Inflammatory macrophage treated with lipopolysaccharide for 4 hours (primary cell): ENCODE data around the gene CCDC177.

Experiments
- DNase-seq: peaks from one replicate; pipeline ENCODE4 v3.0.0-alpha.2; 2020

The CCDC177 gene

GRCh38 chr14:69560826-69561225 is 13.8 kb downstream of the CCDC177 start:
- DNase-seq, result no peak

DNA sequence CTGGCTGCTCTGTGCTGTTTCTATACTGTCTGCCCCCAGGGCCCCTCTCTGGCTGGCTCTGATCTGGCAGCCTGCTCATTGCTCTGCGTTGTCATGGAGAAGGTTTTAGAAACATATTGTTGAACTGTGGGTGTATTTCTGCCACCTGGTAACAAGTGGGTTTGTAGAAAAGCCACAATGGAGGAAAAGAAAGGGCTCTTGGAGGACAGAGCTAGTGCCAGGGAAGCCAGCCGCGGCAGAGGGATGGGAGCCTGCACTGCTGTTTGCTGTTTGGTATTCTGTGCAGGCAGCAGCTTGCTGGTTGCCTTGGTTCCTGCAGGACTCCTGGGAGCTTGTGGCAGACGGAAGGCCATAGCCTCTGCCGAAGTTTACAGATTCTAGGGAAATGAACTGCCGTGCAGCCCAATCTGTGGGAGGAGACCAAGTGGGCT is 15.1 kb downstream of the CCDC177 start:
- DNase-seq, result no peak

- DNase-seq, result no peak
These were observed 15.9 kb downstream of the CCDC177 start for GRCh38 chr14:69558774-69559173.

- DNase-seq, result no peak
These were observed 20.2 kb downstream of the CCDC177 start for GRCh38 chr14:69554500-69554899.

DNA sequence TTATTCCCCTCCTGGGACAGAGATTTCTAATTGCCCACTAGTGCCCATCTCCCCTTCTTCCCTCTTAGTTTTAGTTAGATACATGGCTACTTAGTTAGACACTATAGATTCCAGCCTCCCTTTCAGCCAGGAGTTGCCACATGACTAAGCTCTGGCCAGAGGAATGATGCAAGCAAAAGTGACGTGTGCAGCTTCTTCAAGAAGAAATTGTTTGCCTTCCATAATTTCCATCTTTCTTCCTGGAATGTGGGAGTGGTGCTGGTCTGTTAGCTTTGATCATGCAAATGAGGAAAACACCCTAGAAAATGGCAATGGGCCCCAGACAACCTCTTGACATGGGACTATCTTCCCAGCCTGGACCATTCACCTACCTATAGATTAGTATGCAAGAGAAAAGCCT is 21.4 kb downstream of the CCDC177 start:
- DNase-seq, result peak; percentile 89

GRCh38 chr14:69551511-69551910 is 23.2 kb downstream of the CCDC177 start:
- no peak for DNase-seq

GRCh38 chr14:69548566-69548965 is 26.1 kb downstream of the CCDC177 start:
- no peak for DNase-seq

DNA sequence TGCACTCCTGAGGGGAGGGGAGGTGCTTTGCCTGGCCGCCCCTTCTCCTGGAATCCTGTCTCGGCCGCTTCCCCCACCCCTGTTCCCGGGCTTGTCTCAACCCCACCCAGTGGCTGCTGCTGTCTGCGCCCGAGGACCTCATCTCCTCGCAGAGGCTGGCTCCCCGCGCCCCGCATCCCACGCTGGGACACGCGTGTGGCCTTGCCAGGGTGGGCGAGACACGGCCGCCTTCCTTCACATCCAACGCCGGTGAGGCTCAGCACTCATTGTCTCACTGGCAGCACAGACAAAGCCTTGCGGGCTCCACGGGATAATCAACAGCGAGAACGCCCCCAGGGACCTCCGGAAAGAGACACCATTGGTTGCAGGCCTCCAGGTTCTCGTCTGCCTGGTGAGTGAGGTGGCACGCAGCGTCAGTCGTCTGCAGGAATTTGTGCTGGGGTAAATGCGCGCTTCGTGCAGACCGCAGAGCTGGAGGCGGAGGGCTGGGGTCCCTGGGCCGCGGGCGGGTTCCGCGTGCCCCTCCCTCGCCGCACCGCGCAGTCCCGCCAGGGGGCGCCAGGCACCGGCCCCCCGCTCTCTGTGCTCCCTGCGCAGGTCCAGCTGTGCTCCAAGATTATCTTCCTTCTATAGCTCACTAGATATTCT is 26.8 kb downstream of the CCDC177 start:
- no peak for DNase-seq

- DNase-seq, result peak; percentile 76
These were observed 31.1 kb downstream of the CCDC177 start for GRCh38 chr14:69543341-69544115.

DNA sequence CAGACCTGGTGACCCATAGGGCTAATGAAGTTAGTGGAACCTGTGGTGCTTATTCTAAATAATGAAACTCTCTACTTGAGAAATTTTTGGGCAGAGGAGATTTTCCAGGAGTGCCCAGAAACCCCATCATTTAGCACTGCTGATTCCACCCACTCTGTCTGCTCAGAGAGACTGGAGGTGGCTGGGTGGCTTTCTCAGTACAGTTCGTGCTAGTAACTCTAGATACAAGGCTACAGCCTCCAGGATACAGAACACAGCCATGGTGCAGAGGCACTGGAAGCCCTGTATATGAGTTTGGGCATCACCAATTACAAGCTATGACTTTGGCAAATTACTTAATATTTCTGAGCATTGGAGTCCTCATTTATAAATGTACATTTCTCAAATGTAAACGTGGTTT is 32.4 kb downstream of the CCDC177 start:
- no peak for DNase-seq

GRCh38 chr14:69540654-69541335 is 33.9 kb downstream of the CCDC177 start:
- peak; percentile 70 for DNase-seq

- peak; percentile 85 for DNase-seq
These were observed 34.9 kb downstream of the CCDC177 start for GRCh38 chr14:69539631-69540410.

GRCh38 chr14:69538766-69539165 is 35.9 kb downstream of the CCDC177 start:
- peak; percentile 43 for DNase-seq

- DNase-seq, result peak; percentile 25
These were observed 36.8 kb downstream of the CCDC177 start for GRCh38 chr14:69537900-69538299.

GRCh38 chr14:69536971-69537370 is 37.7 kb downstream of the CCDC177 start:
- peak; percentile 89 for DNase-seq

- peak; percentile 21 for DNase-seq
These were observed 39.3 kb downstream of the CCDC177 start for GRCh38 chr14:69535230-69535848.

GRCh38 chr14:69532561-69533340 is 41.9 kb downstream of the CCDC177 start:
- DNase-seq, result no peak

- DNase-seq, result no peak
These were observed 43.5 kb downstream of the CCDC177 start for GRCh38 chr14:69531135-69531534.

GRCh38 chr14:69530095-69530494 is 44.6 kb downstream of the CCDC177 start:
- DNase-seq, result no peak

GRCh38 chr14:69529563-69529962 is 45.1 kb downstream of the CCDC177 start:
- no peak for DNase-seq

DNA sequence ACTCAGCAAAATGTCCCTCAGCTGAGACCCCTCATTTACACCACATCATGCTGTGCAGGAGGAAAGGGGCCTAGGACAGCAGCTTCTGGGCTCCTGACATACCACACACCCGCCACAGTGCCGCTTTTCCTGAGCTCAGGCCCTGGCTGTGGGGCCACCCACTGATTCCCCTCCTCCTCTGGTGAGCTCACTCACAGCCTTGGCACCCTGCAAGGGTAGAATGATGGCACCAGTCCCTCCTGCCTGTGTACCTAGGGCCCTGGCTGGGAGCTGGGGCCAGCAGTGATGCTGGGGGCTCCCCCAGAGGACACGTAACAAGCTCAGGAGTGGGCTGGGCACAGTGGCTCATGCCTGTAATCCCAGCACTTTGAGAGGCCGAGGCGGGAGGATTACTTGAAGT is 45.7 kb downstream of the CCDC177 start:
- no peak for DNase-seq

- no peak for DNase-seq
These were observed 46.5 kb downstream of the CCDC177 start for GRCh38 chr14:69528143-69528542.
